ENCODE results near the gene ATOSB.

ATOSB gene

DNA sequence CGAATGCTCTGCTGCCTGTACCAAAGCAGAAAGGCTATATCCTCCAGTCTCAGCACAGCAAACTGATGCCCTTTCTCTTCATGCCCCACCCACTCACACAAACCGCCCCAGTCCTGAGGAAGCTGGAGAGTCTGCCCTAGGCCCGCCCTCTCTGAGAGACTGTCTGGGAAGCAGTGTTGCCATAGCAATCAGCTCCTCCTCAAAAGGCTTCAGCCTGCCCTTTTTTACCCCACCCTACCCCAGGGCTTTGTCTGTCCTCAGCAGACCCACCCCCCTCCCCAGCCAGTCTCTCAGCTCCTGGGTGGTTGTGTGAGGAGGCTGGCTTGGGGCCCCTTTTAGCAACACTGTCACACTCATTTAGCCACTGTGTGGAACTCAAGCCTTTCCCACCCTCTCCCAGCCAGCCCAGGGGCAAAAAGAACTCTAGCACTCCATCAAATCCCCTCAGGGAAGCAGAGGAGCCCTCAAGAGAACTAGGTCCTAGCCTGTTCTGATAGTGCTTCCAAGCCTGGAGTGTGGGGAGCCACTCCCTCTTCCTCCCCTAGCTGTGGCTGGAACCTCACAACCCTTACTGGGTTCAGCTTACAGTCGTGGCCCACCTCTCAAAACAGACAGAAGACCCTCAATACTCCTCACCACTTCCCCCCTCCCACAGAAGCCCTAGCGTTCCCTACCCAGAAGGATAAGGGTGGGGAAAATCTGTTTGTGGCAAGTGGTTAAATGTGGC is 1.4 kb downstream of the ATOSB start:
- TF ChIP-seq TAF1 (IDR thresholded peaks at IDR 0.05; ENCODE audit: low read depth) = no peak
- TF ChIP-seq, protein P1, sequence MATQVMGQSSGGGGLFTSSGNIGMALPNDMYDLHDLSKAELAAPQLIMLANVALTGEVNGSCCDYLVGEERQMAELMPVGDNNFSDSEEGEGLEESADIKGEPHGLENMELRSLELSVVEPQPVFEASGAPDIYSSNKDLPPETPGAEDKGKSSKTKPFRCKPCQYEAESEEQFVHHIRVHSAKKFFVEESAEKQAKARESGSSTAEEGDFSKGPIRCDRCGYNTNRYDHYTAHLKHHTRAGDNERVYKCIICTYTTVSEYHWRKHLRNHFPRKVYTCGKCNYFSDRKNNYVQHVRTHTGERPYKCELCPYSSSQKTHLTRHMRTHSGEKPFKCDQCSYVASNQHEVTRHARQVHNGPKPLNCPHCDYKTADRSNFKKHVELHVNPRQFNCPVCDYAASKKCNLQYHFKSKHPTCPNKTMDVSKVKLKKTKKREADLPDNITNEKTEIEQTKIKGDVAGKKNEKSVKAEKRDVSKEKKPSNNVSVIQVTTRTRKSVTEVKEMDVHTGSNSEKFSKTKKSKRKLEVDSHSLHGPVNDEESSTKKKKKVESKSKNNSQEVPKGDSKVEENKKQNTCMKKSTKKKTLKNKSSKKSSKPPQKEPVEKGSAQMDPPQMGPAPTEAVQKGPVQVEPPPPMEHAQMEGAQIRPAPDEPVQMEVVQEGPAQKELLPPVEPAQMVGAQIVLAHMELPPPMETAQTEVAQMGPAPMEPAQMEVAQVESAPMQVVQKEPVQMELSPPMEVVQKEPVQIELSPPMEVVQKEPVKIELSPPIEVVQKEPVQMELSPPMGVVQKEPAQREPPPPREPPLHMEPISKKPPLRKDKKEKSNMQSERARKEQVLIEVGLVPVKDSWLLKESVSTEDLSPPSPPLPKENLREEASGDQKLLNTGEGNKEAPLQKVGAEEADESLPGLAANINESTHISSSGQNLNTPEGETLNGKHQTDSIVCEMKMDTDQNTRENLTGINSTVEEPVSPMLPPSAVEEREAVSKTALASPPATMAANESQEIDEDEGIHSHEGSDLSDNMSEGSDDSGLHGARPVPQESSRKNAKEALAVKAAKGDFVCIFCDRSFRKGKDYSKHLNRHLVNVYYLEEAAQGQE (IDR thresholded peaks at IDR 0.05; ENCODE audit: low read depth) = no peak
- TF ChIP-seq, protein P2, sequence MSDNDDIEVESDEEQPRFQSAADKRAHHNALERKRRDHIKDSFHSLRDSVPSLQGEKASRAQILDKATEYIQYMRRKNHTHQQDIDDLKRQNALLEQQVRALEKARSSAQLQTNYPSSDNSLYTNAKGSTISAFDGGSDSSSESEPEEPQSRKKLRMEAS (IDR thresholded peaks at IDR 0.05) = no peak
- TF ChIP-seq EGR1 (IDR thresholded peaks at IDR 0.05) = no peak
- TF ChIP-seq, protein P3, sequence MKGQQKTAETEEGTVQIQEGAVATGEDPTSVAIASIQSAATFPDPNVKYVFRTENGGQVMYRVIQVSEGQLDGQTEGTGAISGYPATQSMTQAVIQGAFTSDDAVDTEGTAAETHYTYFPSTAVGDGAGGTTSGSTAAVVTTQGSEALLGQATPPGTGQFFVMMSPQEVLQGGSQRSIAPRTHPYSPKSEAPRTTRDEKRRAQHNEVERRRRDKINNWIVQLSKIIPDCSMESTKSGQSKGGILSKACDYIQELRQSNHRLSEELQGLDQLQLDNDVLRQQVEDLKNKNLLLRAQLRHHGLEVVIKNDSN (IDR thresholded peaks at IDR 0.05) = no peak
- TF ChIP-seq FOXM1 (IDR thresholded peaks at IDR 0.05; ENCODE audit: borderline replicate concordance, low read depth) = no peak
- TF ChIP-seq TCF12 (IDR thresholded peaks at IDR 0.05; ENCODE audit: low read depth) = no peak
- TF ChIP-seq NFIC (IDR thresholded peaks at IDR 0.05) = no peak
- no peak for TF ChIP-seq CEBPB (IDR thresholded peaks at IDR 0.05)
- no peak for TF ChIP-seq ZBTB7A (IDR thresholded peaks at IDR 0.05; ENCODE audit: low read depth)
- no peak for TF ChIP-seq EP300 (IDR thresholded peaks at IDR 0.05; ENCODE audit: borderline replicate concordance)
- no peak for TF ChIP-seq CREB1 (IDR thresholded peaks at IDR 0.05; ENCODE audit: low read depth)
- no peak for TF ChIP-seq YY1 (IDR thresholded peaks at IDR 0.05; ENCODE audit: low read depth)
- TF ChIP-seq RAD21 (IDR thresholded peaks at IDR 0.05; ENCODE audit: low read depth) = no peak
- TF ChIP-seq TEAD4 (IDR thresholded peaks at IDR 0.05) = no peak

DNA sequence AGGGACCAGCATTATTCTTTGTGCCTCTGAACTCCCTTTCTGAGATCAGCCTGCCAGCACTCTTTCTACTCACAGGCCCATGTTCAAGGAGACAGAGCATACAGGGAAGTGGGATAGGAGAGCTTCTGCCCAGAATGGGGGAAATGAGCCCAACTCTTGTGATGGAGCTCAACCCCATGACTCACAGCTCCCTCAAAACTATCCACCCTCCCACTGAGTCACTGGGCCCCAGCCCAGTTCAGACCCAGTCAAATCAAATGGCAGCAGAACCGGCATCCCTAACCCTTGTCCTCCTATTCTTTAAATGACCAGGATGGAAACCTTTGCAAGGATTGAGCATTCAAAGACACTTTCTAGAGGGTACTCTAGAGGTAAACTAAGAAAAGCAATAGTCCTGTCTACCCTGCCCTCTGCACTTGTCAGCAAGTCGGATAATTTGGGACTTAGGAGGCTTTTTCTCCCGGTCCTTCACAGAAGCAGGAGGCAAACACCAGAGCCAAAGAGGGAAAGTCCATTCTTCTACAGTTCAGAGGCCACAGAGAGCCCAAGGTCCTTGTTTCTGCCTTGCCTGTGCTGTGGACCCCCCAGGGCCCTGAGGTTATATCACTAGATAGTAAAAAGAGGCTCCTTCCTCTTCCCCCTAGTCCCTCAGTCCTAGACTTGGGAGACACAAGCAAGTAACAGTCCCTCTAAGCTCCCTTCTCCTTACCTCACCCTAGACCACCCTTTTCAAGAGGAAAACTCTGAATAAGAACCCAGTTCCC is 3.2 kb downstream of the ATOSB start:
- TF ChIP-seq, protein P2 (IDR thresholded peaks at IDR 0.05) = no peak
- TF ChIP-seq NFIC (IDR thresholded peaks at IDR 0.05) = no peak
- TF ChIP-seq TEAD4 (IDR thresholded peaks at IDR 0.05) = no peak
- TF ChIP-seq, protein P1 (IDR thresholded peaks at IDR 0.05; ENCODE audit: low read depth) = no peak
- TF ChIP-seq, protein P3 (IDR thresholded peaks at IDR 0.05) = no peak
- TF ChIP-seq EP300 (IDR thresholded peaks at IDR 0.05; ENCODE audit: borderline replicate concordance) = no peak
- TF ChIP-seq FOXM1 (IDR thresholded peaks at IDR 0.05; ENCODE audit: borderline replicate concordance, low read depth) = no peak
- TF ChIP-seq YY1 (IDR thresholded peaks at IDR 0.05; ENCODE audit: low read depth) = no peak
- no peak for TF ChIP-seq RAD21 (IDR thresholded peaks at IDR 0.05; ENCODE audit: low read depth)
- TF ChIP-seq CREB1 (IDR thresholded peaks at IDR 0.05; ENCODE audit: low read depth) = no peak
- no peak for TF ChIP-seq TAF1 (IDR thresholded peaks at IDR 0.05; ENCODE audit: low read depth)
- TF ChIP-seq ZBTB7A (IDR thresholded peaks at IDR 0.05; ENCODE audit: low read depth) = no peak
- no peak for TF ChIP-seq CEBPB (IDR thresholded peaks at IDR 0.05)
- TF ChIP-seq TCF12 (IDR thresholded peaks at IDR 0.05; ENCODE audit: low read depth) = no peak
- TF ChIP-seq EGR1 (IDR thresholded peaks at IDR 0.05) = no peak

DNA sequence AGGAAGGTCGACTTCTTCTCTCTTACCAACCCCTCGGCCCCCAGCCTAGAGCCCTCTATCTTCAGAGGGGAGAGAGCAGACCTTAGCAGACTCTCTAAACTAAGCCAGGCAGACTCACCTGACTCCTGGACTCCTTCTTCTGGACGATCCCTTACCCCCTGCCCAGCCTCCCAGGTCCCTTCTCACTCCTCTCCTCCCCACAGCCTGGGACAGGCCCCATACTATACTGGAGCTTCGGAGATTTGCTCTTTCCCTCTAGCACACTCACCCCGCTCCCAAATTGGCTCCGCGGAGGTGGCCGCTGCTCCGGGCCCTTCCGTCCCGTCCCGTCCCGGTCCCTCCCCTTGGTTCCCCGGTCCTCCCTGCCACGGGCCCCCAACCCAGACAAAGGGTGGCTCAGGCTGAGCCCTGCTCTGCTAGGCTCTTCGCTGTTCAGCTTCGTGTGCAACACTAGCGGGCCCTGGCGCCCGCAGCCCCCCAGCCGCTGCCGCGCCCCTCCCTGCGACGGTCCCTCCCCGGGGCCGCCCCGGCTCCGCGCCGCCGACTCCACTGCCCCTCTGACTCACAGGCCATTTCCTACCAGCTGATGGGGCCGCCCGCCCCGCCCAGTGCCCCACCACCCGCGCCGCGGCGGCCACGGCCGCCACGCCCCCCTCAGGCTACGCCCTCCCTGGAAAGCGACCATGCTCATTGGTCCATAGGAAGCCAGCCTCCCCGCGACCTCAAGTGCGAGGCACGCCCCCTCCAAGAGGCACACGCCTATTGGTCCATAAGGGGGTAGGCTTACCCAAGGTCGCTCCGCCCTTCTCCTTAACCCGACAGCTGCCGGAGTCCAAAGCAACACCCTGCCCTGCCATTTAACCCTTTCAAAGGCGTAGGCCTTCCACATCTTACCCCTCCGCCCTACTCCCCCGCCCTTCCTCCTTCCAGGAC is 4.4 kb downstream of the ATOSB start:
- peak; percentile 11; the same call in 1 of the 2 replicates for TF ChIP-seq TCF12 (IDR thresholded peaks at IDR 0.05; ENCODE audit: low read depth)
- TF ChIP-seq ZBTB7A (IDR thresholded peaks at IDR 0.05; ENCODE audit: low read depth) = peak; percentile 90
- TF ChIP-seq CREB1 (IDR thresholded peaks at IDR 0.05; ENCODE audit: low read depth) = 0 out of 2 replicates have a peak, but pooled peaks have one; percentile 30
- TF ChIP-seq, protein P3 (IDR thresholded peaks at IDR 0.05) = peak; percentile 6; the same call in 1 of the 2 replicates
- peak; percentile 16; the same call in 1 of the 2 replicates for TF ChIP-seq YY1 (IDR thresholded peaks at IDR 0.05; ENCODE audit: low read depth)
- TF ChIP-seq TAF1 (IDR thresholded peaks at IDR 0.05; ENCODE audit: low read depth) = no peak
- no peak for TF ChIP-seq RAD21 (IDR thresholded peaks at IDR 0.05; ENCODE audit: low read depth)

DNA sequence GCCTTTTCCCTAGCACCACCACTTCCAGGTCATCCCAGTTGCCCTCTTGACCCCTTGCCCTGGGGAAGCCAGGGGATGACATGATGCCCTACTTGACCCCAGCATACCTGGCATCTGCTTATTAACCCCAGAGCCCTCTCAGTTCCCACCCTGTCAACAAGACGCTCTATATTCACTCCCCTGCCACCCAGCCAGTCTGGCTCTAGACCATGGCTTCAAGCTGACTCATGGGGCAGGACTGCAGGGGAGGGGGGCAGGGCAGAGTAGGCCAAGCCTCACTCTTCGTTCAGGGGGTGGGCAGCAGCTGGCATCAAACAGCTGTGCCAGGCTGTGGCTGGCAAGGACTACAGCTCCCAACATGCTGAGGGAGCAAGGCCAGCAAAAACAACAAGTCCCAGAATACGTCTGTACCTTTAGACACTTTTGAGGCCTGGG is 5.3 kb downstream of the ATOSB start:
- 0 out of 2 replicates have a peak, but pooled peaks have one; percentile 24 for TF ChIP-seq TEAD4 (IDR thresholded peaks at IDR 0.05)
- TF ChIP-seq RAD21 (IDR thresholded peaks at IDR 0.05; ENCODE audit: low read depth) = no peak

All from Ishikawa (cell line).